Ammon's horn (tissue), 1 donor: Measurements from ENCODE around the gene MYH11.
"Not testable (repeated sequence)": the region's sequence is repeated elsewhere in the genome, so short reads cannot be mapped to it uniquely, and the experiment has no call there.

ENCODE experiments used
- DNase-seq: peaks from one replicate; pipeline ENCODE4 v3.0.0-alpha.2; 2016; ENCODE audit warnings: low spot score

The MYH11 gene

GRCh38 chr16:15708997-15709396 lies 147.8 kb downstream of the MYH11 start:
- DNase-seq: no peak

GRCh38 chr16:15708096-15708495 lies 148.7 kb downstream of the MYH11 start:
- no peak for DNase-seq

DNA sequence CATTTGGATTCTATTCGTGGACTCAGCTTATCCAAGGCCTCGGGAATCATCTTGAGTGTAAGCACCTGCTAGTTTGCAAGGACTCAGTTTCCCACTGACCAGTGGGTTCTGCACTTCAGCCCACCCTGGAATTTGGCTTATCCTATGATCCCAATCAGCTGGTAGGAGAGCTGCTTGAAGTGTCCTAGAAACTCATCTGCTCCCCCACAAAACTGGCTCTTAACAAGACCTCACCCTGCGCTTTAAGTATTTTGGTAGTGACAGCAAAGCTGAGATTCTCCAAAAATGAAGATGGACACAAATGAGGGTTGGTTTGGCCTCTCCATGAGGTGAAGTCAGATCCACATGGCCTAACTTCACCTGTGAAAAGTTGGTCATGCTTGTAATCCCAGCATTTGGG lies 149.5 kb downstream of the MYH11 start:
- no peak for DNase-seq

DNA sequence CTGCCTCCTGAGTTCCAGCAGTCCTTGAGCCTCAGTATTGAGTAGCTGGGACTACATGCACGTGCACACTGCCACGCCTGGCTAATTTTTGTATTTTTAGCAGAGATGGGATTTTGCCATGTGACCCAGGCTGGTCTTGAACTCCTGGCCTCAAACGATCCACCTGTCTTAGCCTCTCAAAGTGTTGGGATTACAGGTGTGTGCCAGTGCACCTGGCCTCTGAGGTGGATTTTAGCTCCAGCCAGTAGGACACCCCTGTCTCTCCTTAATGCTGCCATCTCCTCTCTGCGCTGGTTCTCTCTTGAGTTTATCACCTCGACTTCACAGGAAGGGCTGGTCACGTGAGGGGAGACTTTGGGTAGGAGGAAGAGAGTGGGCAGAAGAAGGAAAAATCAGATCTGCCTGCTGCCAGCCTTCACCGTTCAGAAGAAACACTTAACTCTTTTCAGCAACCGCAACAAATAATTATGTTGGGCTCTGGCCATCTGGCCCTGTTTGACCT lies 151.7 kb downstream of the MYH11 start:
- no peak for DNase-seq

DNA sequence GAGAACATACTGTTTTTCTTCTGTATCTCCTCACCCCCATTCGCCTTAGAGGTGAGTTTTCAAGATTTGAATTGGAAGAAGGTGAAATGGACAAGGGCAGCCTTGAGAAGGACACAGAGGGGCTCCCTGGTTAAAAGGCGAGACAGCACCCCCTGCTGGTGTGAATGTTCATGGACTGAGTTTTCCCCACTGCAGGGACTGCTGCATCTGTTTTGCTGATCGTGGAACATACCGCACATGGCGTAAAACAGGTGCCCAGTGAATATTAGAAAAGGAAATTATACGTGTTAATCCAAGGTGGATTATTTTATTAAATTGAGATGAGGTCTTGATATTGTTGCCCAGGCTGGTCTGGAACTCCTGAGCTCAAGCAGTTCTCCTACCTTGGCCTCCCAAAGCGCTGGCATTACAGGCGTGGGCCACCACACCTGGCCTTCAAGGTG lies 152.3 kb downstream of the MYH11 start:
- peak; percentile 83 for DNase-seq

GRCh38 chr16:15703029-15703736 lies 153.6 kb downstream of the MYH11 start:
- no peak for DNase-seq

DNA sequence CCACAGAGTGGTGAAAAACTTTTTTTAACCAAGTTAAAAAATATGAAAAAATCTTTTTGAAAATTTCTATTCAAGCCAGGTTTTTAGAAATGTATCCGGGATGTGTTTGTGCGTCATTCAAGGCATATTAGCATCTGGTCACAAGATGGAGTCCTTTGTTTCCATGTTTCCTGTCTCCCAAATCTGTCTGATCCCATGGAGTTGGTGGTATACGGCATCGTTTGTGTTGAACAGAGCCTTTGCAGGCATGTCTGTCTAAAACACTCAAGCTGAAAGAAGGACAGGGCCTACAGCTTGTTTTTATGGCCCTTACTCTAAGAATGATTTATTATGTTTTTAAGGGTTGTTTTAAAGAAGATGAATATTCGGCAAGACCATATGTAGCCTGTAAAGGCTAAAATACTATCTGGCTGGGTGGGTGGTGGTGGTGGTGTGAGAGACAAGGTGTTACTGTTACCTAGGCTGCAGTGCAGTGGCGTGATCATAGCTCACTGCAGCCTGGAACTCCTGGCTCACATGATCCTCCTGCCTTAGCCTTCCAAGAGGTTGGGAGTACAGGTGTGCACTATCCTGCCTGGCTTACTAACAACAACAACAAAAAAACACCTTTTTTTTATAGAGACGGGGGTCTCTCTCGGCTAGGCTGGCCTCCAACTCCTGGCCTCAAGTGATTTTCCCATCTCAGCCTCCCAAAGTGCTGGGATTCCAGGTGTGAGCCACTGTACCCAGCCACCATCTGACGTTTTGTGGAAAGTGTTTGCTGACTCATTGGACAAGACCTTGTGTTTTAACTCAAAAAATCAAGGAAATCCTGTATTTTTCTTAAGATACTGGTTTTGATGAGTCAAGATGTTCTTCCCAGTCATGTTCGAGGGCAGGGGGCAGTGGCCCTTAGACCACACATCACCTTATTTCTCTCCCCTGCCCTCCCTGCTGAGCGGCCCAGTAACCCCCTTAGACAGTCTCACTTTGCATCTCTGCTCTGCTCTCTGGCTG lies 154.6 kb downstream of the MYH11 start:
- DNase-seq: no peak

DNA sequence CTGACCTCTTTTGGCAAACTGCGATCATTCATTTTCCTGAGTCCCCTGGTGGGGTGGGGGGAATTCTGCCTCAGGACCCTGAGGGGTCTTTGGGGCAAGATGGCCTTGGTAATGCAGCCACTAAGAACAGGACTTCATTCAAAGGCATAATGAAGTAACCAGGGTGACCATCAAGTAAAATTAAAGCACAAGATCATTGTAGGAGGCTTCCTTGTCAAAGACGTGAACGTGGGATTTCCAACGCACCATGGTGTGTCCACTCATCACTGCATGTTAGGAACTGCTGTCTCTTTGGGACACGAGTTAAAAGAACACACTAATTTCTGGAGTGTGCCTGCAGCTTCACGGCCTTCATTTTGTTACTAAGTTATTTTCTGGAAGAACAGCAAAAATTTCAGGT lies 155.5 kb downstream of the MYH11 start:
- no peak for DNase-seq

- no peak for DNase-seq
Observed at GRCh38 chr16:15699819-15700218, 157.0 kb downstream of the MYH11 start.

- no peak for DNase-seq
Observed at GRCh38 chr16:15694499-15694898, 162.3 kb downstream of the MYH11 start.

GRCh38 chr16:15692508-15692907 lies 164.3 kb downstream of the MYH11 start:
- DNase-seq: not testable (repeated sequence)

DNA sequence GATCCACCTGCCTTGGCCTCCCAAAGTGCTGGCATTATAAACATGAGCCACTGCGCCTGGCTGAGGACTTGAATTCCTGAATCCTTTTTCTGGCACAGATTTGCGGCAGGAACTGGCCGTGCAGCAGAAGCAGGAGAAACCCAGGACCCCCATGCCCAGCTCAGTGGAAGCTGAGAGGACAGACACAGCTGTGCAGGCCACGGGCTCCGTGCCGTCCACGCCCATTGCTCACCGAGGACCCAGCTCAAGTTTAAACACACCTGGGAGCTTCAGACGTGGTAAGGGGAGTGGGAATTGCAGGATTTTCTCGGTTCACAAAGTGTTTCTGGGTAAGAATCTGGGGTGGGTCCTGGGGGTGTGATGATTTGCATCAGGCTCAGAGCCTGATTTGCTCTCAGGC lies 165.8 kb downstream of the MYH11 start:
- no peak for DNase-seq

GRCh38 chr16:15690296-15690695 lies 166.5 kb downstream of the MYH11 start:
- DNase-seq: no peak

- DNase-seq: no peak
Observed at GRCh38 chr16:15689290-15689689, 167.5 kb downstream of the MYH11 start.

DNA sequence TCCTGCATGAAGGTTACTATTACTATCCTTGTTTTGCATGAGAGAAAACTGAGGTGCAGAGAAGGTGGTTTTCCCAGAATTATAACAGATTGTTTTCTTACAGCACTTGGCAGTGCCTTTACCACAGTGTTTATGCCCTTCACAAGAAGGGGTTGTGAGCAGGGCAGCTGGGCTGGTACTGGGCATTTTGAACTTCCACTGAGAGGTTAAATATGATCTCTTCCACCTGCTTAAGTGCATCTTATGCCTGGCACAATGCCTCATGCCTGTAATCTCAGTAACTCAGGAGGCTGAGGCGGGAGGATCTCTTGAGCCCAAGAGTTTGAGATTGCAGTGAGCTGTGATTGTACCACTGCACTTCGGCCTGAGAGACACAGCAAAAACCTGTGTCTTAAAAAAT lies 170.5 kb downstream of the MYH11 start:
- no peak for DNase-seq

DNA sequence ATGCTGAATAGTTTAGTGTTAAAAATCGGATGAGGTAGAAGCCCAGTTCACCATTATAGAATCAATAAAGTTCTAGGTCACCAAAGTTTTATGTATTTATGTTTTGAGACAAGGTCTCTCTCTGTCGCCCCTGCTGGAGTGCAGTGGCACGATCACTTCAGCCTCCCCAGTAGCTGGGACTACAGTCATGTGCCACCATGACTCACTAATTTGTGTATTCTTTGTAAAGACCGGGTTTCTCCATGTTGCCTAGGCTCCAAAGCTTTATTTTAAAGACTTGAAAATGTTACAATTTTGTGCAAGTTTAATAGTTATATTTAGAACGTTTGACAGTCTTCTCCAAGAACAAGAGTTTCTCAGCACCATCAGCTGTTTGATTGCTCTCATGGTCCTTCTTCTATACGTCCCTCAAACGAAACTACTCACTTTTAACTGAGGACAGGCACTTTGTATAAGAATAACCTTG lies 174.7 kb downstream of the MYH11 start:
- peak; percentile 68 for DNase-seq

DNA sequence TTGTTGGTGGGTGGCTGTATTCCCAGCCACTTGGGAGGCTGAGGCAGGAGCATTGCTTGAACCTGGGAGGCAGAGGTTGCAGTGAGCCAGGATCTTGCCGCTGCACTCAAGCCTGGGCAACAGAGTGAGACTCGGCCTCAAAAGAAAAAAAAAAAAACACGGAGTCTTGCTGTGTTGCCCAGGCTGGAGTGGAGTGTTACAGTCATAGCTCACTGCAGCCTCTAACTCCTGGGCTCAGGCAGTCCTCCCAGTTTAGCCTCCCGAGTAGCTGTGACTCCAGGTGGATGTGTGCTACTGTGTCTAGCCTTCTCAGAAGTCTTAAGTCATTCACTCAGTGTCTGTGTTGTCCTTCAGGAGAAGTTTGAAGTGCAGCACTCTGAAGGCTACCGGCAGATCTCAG lies 179.4 kb downstream of the MYH11 start:
- no peak for DNase-seq

DNA sequence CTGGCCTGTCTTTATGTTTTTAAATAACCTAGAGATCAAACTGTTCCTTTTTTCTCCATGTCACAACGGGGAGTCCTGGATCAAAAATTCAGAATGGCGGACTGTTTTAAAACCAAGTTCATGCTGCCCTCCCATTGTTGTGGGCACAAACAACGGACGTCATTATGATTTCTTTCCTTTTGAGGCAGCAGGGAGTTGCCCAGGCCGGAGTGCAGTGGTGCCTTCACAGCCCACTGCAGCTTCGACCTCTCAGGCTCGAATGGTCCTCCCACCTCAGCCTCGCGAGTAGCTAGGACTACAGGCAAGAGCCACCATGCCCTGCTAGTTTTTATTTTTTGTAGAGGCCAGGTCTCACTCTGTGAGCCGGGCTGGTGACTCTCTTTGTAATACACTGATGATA lies 180.3 kb downstream of the MYH11 start:
- DNase-seq: peak; percentile 27

GRCh38 chr16:15674571-15674970 lies 182.3 kb downstream of the MYH11 start:
- peak; percentile 40 for DNase-seq

GRCh38 chr16:15672514-15673167 lies 184.2 kb downstream of the MYH11 start:
- peak; percentile 95 for DNase-seq

DNA sequence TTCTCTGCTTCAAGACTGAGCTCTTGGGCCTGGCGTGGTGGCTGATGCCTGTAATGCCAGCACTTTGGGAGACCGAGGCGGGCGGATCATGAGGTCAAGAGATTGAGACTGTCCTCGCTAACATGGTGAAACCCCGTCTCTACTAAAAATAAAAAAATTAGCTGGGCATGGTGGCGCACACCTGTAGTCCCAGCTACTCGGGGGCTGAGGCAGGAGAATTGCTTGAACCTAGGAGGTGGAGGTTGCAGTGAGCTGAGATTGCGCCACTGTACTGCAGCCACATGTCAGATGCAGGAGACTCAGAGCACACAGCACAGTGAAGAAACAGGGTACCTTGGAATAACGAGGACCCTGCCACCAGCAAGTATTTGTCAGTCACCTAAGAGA lies 184.7 kb downstream of the MYH11 start:
- DNase-seq: not testable (repeated sequence)

DNA sequence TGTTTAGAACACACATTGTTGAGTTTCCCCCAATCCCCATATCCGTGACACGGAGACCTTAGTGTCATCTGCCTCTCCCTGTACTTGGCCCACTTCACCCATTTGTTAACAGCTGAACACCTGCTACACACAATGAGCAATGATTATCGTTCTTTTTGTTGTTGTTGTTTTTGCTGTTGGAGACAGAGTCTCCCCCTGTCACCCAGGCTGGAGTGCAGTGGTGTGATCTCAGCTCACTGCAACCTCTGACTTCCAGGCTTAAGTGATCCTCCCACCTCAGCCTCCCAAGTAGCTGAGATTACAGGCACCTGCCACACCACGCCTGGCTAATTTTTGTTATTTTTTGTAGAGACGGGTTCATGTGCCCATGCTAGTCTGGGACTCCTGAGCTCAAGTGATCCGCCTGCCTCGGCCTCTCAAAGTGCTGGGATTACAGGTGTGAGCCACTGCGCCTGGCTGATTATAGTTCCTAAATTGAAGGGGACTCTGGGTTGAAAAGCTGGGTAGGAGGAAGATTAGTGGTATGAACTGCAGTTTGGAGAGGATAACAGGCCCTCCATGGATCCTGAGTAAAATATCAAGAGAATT lies 185.2 kb downstream of the MYH11 start:
- DNase-seq: no peak
